DMS114 treated with DMSO at 0.1 percent for 48 hours (cell line): ENCODE data around the gene ITFG2.

Experiments
- DNase-seq: peaks from one replicate; lab custom pipeline; 2025; ENCODE audit not compliant: unreplicated experiment; lab: John Stamatoyannopoulos, UW

Gene ITFG2

GRCh38 chr12:2795291-2796186 is 16.9 kb upstream of the ITFG2 start:
- no peak for DNase-seq

- no peak for DNase-seq
Observed at GRCh38 chr12:2796187-2796666, 16.2 kb upstream of the ITFG2 start.

GRCh38 chr12:2797721-2798418 is 14.6 kb upstream of the ITFG2 start:
- no peak for DNase-seq

GRCh38 chr12:2800046-2800570 is 12.4 kb upstream of the ITFG2 start:
- DNase-seq = no peak

GRCh38 chr12:2801044-2801783 is 11.3 kb upstream of the ITFG2 start:
- DNase-seq = no peak

- DNase-seq = peak; percentile 39
Observed at GRCh38 chr12:2803635-2804392, 8.7 kb upstream of the ITFG2 start.

GRCh38 chr12:2804393-2805142 is 7.9 kb upstream of the ITFG2 start:
- DNase-seq = peak; percentile 66

- DNase-seq = peak; percentile 80
Observed at GRCh38 chr12:2805143-2805520, 7.3 kb upstream of the ITFG2 start.

GRCh38 chr12:2806700-2807099 is 5.8 kb upstream of the ITFG2 start:
- DNase-seq = no peak

- DNase-seq = no peak
Observed at GRCh38 chr12:2811801-2812200, 667 bp upstream of the ITFG2 start.

- DNase-seq = peak; percentile 77
Observed at GRCh38 chr12:2813214-2814185, 1.0 kb downstream of the ITFG2 start.

GRCh38 chr12:2819810-2820209 is 7.3 kb downstream of the ITFG2 start:
- DNase-seq = no peak

GRCh38 chr12:2820432-2820831 is 8.0 kb downstream of the ITFG2 start:
- no peak for DNase-seq

GRCh38 chr12:2823483-2823882 is 11.0 kb downstream of the ITFG2 start:
- DNase-seq = no peak

GRCh38 chr12:2824541-2824940 is 12.1 kb downstream of the ITFG2 start:
- DNase-seq = no peak

- no peak for DNase-seq
Observed at GRCh38 chr12:2825132-2825531, 12.7 kb downstream of the ITFG2 start.

GRCh38 chr12:2826036-2826435 is 13.6 kb downstream of the ITFG2 start:
- no peak for DNase-seq

GRCh38 chr12:2826721-2827515 is 14.4 kb downstream of the ITFG2 start:
- no peak for DNase-seq
